ENCODE results near the gene NRCAM. TPM values are rescaled to one million over a fixed set of nuclear protein-coding genes. Genes with fewer than 3 reads are reported as not detected.

The NRCAM gene
- total RNA-seq, 4 donors from 2014 or later: 1.1 to 6.1 (median 4.0) TPM

GRCh38 chr7:108257954-108258353 is 198.3 kb downstream of the NRCAM start:
- intact Hi-C loops (cut with DNase I; ENCODE audit: low total_unique reads): no loop called here
- WGBS, 2 donors: 64 to 78% methylated on average over 4 of the region's 4 CpGs

GRCh38 chr7:108254259-108254658 is 202.0 kb downstream of the NRCAM start:
- 92 to 100% methylated on average over 2 of the region's 2 CpGs for WGBS, 2 donors
- intact Hi-C loops (cut with DNase I; ENCODE audit: low total_unique reads): no loop called here
- no peak overlapping the region for H3K4me3 ChIP-seq (ENCODE audit: low read depth, poor library complexity, severe bottlenecking)
- no peak for DNase-seq (ENCODE audit: low spot score in 2 of 2)
- TF ChIP-seq, protein P1, sequence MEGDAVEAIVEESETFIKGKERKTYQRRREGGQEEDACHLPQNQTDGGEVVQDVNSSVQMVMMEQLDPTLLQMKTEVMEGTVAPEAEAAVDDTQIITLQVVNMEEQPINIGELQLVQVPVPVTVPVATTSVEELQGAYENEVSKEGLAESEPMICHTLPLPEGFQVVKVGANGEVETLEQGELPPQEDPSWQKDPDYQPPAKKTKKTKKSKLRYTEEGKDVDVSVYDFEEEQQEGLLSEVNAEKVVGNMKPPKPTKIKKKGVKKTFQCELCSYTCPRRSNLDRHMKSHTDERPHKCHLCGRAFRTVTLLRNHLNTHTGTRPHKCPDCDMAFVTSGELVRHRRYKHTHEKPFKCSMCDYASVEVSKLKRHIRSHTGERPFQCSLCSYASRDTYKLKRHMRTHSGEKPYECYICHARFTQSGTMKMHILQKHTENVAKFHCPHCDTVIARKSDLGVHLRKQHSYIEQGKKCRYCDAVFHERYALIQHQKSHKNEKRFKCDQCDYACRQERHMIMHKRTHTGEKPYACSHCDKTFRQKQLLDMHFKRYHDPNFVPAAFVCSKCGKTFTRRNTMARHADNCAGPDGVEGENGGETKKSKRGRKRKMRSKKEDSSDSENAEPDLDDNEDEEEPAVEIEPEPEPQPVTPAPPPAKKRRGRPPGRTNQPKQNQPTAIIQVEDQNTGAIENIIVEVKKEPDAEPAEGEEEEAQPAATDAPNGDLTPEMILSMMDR (IDR thresholded peaks at IDR 0.05): no peak
- no peak for TF ChIP-seq POLR2A (IDR thresholded peaks at IDR 0.05)

More at GRCh38 chr7:108257954-108258353, 198.3 kb downstream of the NRCAM start:
- no peak overlapping the region for H3K4me3 ChIP-seq (ENCODE audit: low read depth, poor library complexity, severe bottlenecking)
- no peak for DNase-seq (ENCODE audit: low spot score in 2 of 2)
- no peak for TF ChIP-seq POLR2A (IDR thresholded peaks at IDR 0.05)
- TF ChIP-seq, protein P1 (IDR thresholded peaks at IDR 0.05): no peak

- intact Hi-C loops (cut with DNase I; ENCODE audit: low total_unique reads): no loop called here
- no peak overlapping the region for H3K4me3 ChIP-seq (ENCODE audit: low read depth, poor library complexity, severe bottlenecking)
- TF ChIP-seq, protein P1 (IDR thresholded peaks at IDR 0.05): no peak
- TF ChIP-seq POLR2A (IDR thresholded peaks at IDR 0.05): no peak
- WGBS, 2 donors: 75 to 77% methylated on average over 6 of the region's 6 CpGs
- DNase-seq (ENCODE audit: low spot score in 2 of 2): no peak
These were observed 202.8 kb downstream of the NRCAM start for GRCh38 chr7:108253275-108254044.

GRCh38 chr7:108252177-108252576 is 204.1 kb downstream of the NRCAM start:
- WGBS, 2 donors: 69 to 83% methylated on average over 3 of the region's 3 CpGs
- intact Hi-C loops (cut with DNase I; ENCODE audit: low total_unique reads): no loop called here
- TF ChIP-seq POLR2A (IDR thresholded peaks at IDR 0.05): no peak
- TF ChIP-seq, protein P1 (IDR thresholded peaks at IDR 0.05): no peak
- no peak overlapping the region for H3K4me3 ChIP-seq (ENCODE audit: low read depth, poor library complexity, severe bottlenecking)
- DNase-seq (ENCODE audit: low spot score in 2 of 2): no peak

GRCh38 chr7:108251700-108252099 is 204.5 kb downstream of the NRCAM start:
- TF ChIP-seq, protein P1 (IDR thresholded peaks at IDR 0.05): no peak
- no peak for TF ChIP-seq POLR2A (IDR thresholded peaks at IDR 0.05)
- H3K4me3 ChIP-seq (ENCODE audit: low read depth, poor library complexity, severe bottlenecking): no peak overlapping the region
- 41 to 42% methylated on average over 1 of the region's 1 CpG for WGBS, 2 donors
- intact Hi-C loops (cut with DNase I; ENCODE audit: low total_unique reads): no loop called here
- no peak for DNase-seq (ENCODE audit: low spot score in 2 of 2)

Measured in lower leg skin (tissue), 4 donors.